NCI-H82 (cell line): Measurements from ENCODE around the gene DNAH10.

Source experiments
- DNase-seq: peaks from one replicate; lab custom pipeline; 2025; lab: John Stamatoyannopoulos, UW

Gene DNAH10

GRCh38 chr12:123845881-123846280 is 83.8 kb downstream of the DNAH10 start:
- DNase-seq, result no peak

GRCh38 chr12:123846340-123846739 is 84.2 kb downstream of the DNAH10 start:
- no peak for DNase-seq

GRCh38 chr12:123847019-123847418 is 84.9 kb downstream of the DNAH10 start:
- DNase-seq, result no peak

GRCh38 chr12:123847876-123848275 is 85.8 kb downstream of the DNAH10 start:
- no peak for DNase-seq

- DNase-seq, result no peak
Observed at GRCh38 chr12:123849517-123849916, 87.4 kb downstream of the DNAH10 start.

GRCh38 chr12:123850246-123851134 is 88.4 kb downstream of the DNAH10 start:
- no peak for DNase-seq

GRCh38 chr12:123853396-123854070 is 91.4 kb downstream of the DNAH10 start:
- no peak for DNase-seq

- DNase-seq, result no peak
Observed at GRCh38 chr12:123854232-123854631, 92.1 kb downstream of the DNAH10 start.

- DNase-seq, result peak; percentile 27
Observed at GRCh38 chr12:123854918-123855317, 92.8 kb downstream of the DNAH10 start.

- no peak for DNase-seq
Observed at GRCh38 chr12:123856681-123857080, 94.6 kb downstream of the DNAH10 start.

GRCh38 chr12:123858176-123858575 is 96.1 kb downstream of the DNAH10 start:
- DNase-seq, result no peak

- DNase-seq, result no peak
Observed at GRCh38 chr12:123859035-123859434, 96.9 kb downstream of the DNAH10 start.

GRCh38 chr12:123860377-123860776 is 98.3 kb downstream of the DNAH10 start:
- DNase-seq, result peak; percentile 71

GRCh38 chr12:123861392-123861791 is 99.3 kb downstream of the DNAH10 start:
- DNase-seq, result no peak

- no peak for DNase-seq
Observed at GRCh38 chr12:123867141-123867540, 105.0 kb downstream of the DNAH10 start.

- no peak for DNase-seq
Observed at GRCh38 chr12:123868791-123869190, 106.7 kb downstream of the DNAH10 start.

- no peak for DNase-seq
Observed at GRCh38 chr12:123873793-123874192, 111.7 kb downstream of the DNAH10 start.

- DNase-seq, result no peak
Observed at GRCh38 chr12:123877968-123878367, 115.9 kb downstream of the DNAH10 start.

- DNase-seq, result peak; percentile 55
Observed at GRCh38 chr12:123879101-123879500, 117.0 kb downstream of the DNAH10 start.

GRCh38 chr12:123879691-123880090 is 117.6 kb downstream of the DNAH10 start:
- no peak for DNase-seq

- DNase-seq, result no peak
Observed at GRCh38 chr12:123882161-123882705, 120.1 kb downstream of the DNAH10 start.

GRCh38 chr12:123886258-123886657 is 124.2 kb downstream of the DNAH10 start:
- no peak for DNase-seq
